ENCODE results near the gene PCCA. TPM values are rescaled to one million over a fixed set of nuclear protein-coding genes. Genes with fewer than 3 reads are reported as not detected.

The PCCA gene
- total RNA-seq, 1 donor from 2014 or later = 72.5 TPM

DNA sequence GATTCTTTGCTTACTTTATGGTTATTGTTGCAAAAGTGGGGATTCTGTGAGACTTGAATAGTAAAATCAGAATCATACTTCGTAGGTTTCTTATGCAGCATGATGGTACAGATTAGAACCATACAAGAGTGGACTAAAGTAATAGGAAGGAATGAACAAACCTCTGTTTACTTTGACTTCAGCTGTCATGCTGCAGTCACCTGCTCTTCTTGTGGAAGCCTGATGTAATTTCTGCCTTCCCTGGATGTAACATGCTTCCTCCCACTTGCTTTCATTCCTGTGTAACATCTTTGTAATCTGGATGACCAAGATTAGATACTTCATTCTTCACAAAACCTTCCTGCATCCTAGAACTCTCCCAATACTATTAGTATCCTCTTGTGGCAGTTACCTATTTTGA lies 235.0 kb downstream of the PCCA start:
- no peak for DNase-seq
- intact Hi-C loops (cut with micrococcal nuclease) = no loop called here
- no peak for ATAC-seq

DNA sequence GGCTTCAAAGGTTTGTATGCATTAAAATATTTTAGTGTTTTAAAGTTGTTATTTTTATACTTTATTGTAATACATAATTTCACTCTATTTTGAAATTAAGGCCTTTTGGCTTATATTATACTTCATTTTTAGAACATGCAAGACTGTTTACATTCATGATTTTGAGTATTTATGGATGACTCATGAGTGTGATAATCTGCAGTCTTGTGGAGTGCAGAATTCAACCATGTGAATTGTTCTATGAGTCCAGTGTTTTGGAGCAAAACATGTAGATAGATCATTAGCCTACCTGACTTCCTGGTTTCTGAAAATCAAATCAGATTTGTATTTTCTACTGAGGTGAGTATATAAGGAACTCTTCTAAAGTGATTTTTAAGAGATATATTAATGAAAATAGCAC lies 241.8 kb downstream of the PCCA start:
- intact Hi-C loops (cut with micrococcal nuclease) = no loop called here
- no peak for DNase-seq

DNA sequence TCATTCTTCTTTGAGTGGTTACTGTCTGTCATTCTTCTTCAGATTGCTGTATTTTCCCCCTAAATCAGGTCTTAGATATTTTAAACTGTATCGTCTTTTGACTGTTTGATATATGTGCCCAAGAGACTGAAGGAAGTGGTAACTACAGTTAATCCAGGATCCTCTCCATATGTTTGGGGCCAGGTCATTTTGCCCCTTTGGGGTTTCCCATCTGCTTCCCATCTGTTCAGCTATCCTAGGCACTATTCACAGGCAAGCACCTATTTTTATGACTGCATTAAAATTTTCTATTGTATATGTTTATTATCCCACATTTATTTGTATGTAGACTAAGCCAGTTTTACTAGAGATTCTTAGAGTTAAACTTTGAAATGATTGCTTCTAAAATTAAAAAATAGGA lies 244.2 kb downstream of the PCCA start:
- no peak for ATAC-seq
- no peak for DNase-seq
- intact Hi-C loops (cut with micrococcal nuclease) = no loop called here

More for the DNA sequence above, 241.8 kb downstream of the PCCA start:
- ATAC-seq = no peak

DNA sequence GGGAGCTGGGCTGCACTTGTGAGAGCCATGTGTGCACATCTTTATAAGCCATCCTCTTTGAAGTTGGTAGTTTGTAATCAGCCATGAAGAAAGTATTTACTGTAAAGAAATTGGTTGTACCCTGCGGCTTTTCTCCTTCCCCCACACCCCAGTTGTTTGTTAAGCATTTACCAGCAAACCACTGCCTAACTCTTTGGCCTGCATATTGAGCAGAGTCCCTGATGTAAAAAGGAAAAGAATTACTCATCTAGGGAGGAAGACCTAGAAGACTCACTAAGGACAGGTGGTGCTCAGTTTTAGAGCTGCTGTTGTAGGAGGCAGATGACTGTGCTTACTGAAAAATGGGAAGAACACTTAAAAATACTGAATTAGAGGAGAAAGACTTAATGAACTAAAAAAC lies 245.3 kb downstream of the PCCA start:
- no peak for DNase-seq
- intact Hi-C loops (cut with micrococcal nuclease) = no loop called here
- no peak for ATAC-seq

DNA sequence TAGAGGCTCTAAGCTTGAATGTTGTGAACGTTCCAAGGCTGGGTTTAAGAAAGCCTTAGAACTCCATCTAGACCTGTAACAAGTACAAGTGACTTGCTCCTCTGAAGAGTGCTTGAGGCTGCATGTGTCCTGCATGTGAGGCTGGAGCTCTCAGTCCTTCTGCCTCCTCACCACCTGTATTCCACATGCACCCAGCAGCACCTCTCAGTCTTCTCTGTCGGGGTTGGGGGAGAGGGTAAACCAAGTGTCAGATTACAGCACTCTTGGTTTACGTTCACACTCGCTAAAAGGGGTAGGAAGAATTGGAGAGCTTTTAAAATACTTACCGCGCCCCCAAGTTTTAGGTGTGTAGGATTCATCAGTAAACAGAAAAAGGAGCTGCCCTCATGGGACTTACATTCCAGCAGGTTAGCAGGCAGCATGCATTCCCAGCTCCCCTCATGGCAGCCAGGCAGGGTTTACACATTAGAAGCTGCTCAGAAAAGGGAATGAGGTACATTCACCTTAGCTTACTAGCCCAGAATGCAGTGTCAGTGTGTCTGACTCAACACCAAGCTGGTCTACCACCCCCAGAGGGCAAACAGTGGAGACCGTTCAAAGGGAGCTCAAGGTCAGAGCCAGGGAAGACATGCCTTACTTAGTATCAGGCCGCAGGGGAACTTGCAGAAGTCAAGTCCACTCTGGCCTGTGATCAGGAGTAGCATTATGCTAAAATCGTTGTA lies 248.1 kb downstream of the PCCA start:
- DNase-seq (no peak), ATAC-seq (no peak)
- intact Hi-C loops (cut with micrococcal nuclease) = no loop called here

DNA sequence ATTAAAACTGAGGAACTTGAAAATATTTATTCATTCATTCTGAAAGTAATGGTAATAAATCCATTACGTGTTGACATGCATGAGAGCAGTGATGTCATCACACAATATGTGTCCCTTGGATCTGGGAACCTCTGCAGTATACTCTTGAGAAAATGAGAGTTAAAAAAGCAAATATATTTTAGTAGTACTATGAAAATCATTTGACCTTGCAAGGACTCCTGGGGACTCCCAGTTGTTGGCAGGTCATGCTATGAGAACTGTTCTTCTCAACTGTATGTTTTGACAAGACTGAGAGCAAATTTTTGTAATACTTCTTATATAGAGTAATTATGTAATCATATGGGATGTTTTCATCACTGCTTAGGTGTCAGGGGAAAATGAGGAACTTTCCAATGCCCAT lies 249.4 kb downstream of the PCCA start:
- intact Hi-C loops (cut with micrococcal nuclease) = no loop called here
- no peak for ATAC-seq

DNA sequence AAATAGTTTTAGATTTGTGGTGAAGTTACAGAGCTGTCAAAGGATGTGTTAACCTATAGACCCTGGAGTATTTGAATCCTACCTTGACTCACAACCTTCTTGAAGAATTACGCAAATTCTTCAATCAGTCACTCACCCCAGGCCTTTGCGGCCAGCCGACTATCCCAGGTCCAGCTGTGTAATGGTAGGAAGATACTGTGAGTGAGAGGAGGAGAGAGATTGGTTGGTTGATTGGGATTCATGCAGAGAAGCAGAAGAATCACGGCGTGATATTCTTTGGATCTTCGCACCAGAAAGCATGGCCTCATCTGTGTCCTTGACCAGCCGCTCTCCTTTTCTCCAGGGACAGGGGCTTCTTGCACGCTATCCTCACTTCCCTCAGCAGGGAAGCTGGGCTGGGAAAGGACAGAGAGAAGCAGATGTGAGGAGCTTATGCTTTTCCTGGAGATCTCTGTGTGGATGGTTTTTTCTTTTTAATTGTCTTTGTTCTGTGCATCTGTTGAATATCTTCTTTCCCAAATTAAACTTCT lies 250.6 kb downstream of the PCCA start:
- DNase-seq = no peak
- intact Hi-C loops (cut with micrococcal nuclease) = no loop called here

More for the DNA sequence above, 249.4 kb downstream of the PCCA start:
- no peak for DNase-seq

DNA sequence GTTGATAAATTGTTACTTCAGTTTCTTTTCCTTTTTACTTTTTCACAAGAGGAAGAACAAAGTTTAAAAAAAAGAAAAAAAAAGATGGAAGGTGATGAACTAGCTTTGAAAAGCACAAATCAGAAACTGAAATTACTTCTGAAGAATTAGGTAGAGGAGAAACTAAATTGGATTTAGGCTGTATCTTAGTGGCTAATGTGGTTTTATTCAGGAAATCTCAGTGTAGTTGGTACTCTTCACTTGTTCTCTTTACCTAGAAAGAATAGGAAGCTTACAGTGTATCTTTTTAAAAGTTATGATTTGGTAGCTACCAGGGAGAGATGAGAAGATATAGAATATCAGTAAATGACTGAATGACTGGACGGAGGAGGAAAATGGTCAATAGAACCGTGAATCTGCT lies 252.0 kb downstream of the PCCA start:
- ATAC-seq (no peak), DNase-seq (no peak)
- intact Hi-C loops (cut with micrococcal nuclease) = no loop called here

More for the DNA sequence above, 250.6 kb downstream of the PCCA start:
- no peak for ATAC-seq

DNA sequence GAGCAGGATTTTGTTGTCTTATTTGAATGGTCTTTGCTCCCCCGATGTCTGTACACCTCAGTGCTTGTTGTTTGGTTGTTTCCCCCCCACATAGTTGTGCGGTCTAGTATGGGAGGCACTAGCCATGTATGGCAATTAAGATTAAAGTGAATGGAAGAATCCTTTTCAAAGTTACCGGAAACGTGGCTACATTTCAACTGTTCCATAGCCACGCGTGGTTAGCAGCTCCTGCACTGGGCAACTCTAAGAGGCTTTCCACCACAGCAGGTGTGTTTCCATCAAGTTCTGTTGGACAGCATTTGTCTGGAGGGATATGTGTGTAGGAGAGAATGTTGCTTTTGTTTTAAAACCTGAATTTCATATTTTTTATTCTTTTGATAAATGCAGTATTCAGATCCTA lies 252.4 kb downstream of the PCCA start:
- ATAC-seq (no peak), DNase-seq (no peak)
- intact Hi-C loops (cut with micrococcal nuclease) = no loop called here

DNA sequence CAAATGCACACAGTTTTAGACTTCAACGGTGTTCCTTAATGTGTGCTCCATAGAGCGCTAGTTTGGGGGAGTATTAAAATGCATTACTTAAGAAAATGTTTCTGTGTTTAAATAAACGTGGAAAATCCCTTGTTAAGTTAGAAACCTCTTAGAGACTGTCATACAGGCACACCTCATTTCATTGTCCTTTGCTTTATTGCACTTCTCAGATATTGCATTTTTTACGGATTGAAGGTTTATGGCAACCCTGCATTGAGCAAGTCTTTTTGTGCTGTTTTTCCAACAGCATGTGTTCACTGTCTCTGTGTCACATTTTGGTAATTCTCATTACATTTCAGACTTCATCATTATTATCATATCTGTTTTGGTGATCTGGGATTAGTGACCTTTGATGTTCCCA lies 255.7 kb downstream of the PCCA start:
- DNase-seq (no peak), ATAC-seq (no peak)
- intact Hi-C loops (cut with micrococcal nuclease) = no loop called here

DNA sequence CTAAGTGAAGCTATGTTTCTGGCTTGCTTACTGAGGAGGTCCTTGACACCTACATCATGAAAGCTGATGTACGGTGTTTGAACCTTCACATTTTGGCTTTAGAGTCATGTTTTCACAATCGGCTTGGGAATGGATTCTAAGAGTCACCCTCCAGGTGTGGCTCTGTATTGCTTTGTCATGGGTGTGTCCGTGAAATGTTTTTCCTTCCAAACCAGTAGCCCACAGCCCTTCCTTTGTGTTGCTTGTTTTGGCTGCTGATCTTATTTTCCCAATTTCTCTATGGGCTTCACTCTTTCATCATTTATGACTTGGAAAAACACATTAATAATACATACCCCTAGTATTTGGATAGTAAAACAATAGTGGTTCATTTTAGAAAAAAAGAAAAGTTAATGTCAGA lies 259.1 kb downstream of the PCCA start:
- ATAC-seq (peak; percentile 36), DNase-seq (no peak)
- intact Hi-C loops (cut with micrococcal nuclease) = no loop called here

DNA sequence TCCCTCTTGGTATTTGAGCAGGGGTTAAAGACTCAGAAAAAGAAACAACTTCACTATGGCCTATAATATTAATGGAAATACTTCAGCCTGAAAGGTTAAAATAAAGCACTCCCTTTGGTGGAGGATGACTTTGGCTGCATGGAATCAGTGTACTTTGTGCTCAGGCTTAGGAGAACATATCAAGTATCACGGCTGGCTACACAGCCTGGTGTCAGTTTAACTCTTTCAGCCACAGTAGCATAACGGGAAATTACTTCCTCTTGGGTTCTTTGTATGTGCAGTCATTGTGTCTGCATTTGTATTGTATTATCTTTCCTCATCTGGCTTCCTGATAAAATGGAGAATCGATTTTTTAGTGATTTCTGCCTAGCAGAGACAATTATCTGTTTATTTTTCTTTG lies 260.7 kb downstream of the PCCA start:
- ATAC-seq (no peak), DNase-seq (no peak)
- intact Hi-C loops (cut with micrococcal nuclease) = no loop called here

DNA sequence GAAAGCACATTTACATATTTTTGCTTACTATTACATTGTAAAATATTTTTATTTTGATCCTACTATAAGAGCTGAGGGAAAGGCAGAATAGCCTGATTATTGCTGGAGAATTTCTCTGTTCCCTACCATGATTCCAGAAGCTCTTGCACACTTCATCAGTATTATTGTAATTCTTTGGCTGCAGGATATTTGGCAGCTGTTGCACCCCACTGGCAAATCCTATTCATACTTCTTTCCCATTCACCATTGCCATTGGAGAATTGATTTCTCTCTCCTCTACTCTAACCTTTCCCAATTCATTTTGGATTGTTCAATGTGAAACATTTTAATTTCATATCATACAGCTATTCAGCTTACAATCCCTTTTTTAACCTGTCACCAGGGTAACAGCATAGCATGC lies 261.7 kb downstream of the PCCA start:
- intact Hi-C loops (cut with micrococcal nuclease) = no loop called here
- DNase-seq (no peak), ATAC-seq (no peak)

DNA sequence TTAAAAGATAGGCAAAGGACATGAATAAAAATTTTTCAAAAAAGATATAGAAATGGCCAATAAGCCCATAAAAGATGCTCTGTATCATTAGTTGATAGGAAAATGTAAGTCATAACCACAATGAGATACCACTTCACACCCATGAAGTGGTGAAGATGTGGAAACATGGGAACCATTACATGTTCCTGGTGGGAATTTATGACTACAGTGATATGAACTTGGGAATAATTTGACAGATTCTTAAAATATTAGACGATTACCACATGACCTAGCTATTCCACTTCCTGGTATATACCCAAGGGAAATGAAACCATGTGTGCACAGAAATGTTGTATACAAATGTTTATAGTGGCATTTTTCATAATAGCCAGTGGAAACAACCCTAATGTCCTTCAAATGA lies 267.5 kb downstream of the PCCA start:
- ATAC-seq (no peak), DNase-seq (no peak)
- intact Hi-C loops (cut with micrococcal nuclease) = no loop called here

DNA sequence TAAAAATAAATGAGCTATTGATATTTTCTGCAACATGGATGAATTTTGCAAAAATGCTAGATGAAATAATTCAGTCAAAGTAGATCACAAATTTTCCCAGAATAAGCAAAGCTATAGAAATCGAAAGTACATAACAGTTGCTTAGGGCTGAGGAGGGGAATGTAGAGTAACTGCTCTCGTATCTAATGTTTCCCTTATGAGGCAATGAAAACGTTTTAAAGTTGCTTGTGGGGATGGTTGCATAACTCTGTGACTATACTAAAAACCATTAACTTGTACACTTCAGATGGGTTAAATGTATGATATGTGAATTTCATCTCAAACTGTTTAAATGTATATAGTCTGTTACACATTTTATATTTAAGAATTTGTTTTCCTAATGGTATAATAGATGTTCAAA lies 268.0 kb downstream of the PCCA start:
- DNase-seq (no peak), ATAC-seq (no peak)
- intact Hi-C loops (cut with micrococcal nuclease) = no loop called here

DNA sequence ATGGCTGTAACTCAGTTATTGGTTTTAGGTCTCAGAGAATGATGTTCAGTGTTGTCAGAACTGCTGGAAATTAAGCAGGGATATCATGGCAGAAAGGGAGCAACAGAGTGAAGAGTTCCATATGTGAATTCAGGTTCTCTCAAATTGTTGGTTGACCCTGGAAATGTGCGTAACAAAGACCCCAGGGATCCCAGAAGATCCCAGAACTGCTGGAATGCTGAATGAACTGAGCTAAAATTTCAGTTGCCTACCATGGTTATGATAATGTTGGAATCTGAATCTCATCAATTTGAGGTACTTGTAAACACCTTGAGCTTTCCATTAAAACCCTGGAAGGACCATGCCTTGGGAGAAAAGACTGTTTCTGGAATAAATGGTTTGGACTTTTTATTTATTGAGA lies 268.9 kb downstream of the PCCA start:
- ATAC-seq = no peak
- intact Hi-C loops (cut with micrococcal nuclease) = no loop called here
- no peak for DNase-seq

DNA sequence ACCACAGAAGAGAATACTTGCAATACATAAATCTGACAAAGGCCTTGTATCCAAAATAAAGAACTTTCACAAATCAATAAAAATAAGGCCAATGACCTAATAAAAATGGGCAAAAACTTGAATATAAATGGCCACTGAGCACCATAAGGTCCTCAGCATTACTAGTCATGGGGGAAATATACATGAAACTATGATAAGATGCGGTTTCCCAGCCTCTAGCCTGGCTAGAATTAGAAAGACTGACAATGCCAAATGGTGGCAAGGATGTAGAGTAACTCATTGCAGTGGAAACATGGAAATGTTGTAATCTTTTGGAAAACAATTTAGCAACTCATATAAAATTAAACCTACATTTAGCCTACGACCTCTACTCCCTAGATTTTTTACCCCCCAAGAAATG lies 272.6 kb downstream of the PCCA start:
- intact Hi-C loops (cut with micrococcal nuclease) = no loop called here
- DNase-seq (no peak), ATAC-seq (no peak)

DNA sequence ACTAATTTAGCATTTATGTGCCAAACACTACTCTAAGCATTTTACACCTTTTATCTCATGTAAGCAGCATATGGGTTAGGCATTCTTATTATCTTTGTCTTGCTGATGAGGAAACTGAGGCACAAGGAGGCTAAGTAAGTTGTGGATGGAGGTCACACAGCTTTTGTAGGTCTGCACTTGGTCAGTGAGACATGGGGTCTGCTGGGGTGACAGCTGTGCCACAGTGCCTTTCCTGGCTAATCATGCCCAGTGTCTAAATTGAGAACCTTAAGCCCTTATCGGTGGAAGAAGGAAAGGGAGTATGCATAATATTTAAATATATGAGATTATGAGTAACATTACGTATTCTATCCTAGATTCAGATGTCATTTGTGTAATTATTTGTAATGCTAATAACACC lies 273.5 kb downstream of the PCCA start:
- no peak for ATAC-seq
- intact Hi-C loops (cut with micrococcal nuclease) = no loop called here
- DNase-seq = no peak

DNA sequence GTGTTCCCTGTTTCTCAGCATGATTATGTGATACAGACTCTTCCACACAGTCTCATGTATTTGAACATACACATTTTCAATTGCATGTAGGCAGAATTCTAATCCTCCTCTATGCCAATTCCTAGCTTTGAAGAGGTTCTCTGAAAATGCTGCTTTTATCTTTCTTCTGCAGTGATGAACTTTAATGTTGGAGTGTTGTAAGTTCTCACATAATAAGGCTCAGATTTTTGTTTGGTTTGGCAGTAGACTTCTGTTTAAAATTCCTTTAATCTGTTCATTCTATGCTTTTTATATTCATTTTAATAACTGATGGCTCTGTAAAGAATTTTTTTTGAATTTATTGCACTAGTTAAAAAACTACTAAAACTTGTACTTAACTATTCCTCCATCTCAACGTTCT lies 273.9 kb downstream of the PCCA start:
- intact Hi-C loops (cut with micrococcal nuclease) = no loop called here
- ATAC-seq (no peak), DNase-seq (no peak)

DNA sequence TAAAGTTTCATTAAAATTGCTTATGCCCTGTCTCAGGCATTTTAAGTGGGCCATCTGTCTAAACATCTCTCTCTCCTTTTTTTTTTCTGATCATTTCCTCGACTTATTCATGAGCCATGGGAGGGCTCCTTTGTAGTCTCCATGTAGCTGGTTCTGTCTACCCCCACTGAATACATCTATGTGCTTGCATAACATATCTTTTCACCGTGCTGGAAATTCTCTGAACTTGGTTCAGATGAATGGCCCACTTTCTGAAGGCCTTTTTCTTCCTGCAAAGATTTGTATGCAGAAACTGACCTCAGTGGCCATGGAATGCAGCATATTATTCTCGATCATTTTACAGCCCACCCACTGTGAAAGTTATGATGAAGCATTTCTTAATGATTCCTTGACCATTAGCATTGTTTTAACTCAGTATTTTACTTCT lies 274.4 kb downstream of the PCCA start:
- no peak for ATAC-seq
- intact Hi-C loops (cut with micrococcal nuclease) = no loop called here
- DNase-seq = no peak

DNA sequence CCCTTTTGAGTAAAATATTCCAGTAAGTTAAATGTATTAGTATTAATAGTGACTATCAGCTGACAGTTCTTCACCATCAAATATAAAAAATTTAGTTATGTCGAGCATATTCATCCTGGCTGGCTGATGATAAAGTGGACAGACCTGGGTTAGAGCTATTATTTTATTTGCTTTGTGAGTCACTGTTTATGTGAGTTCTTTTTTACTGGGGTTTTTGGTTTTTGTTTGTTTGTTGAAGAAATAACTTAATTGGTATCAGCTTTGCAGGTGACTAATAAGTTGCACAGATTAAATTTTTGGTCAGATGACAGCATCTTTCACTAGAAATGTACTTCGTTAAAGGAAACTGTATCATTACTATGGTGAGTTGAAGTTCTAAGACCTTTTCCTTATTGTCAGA lies 275.0 kb downstream of the PCCA start:
- ATAC-seq (no peak), DNase-seq (no peak)
- intact Hi-C loops (cut with micrococcal nuclease) = no loop called here

DNA sequence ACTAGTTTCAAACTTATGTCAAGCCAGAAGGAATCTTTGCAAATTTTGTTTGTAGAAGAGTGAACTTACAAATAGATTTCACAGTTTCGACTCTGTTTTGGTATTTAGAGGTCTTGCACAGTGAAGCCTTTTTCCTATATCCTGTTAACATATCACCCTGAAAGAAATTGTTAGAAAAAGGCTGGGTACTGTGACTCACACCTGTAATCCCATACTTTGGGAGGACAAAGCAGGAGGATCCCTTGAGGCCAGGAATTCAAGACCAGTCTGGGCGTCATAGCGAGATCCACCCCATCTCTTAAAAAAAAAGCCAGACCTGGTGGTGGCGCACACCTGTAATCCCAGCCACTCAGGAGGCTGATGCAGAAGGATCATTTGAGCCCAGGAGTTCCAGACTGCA lies 275.7 kb downstream of the PCCA start:
- intact Hi-C loops (cut with micrococcal nuclease) = no loop called here
- no peak for ATAC-seq
- no peak for DNase-seq
